K562 (cell line): ENCODE results near the gene RDH13. TPM values are rescaled to one million over a fixed set of nuclear protein-coding genes. Genes with fewer than 3 reads are reported as not detected.

Experiments
- ATAC-seq: fragments of 200-7000 bp; cut with Tn5 transposase; 3 replicates; pipeline ENCODE4 v1.9.1; 2020; ENCODE audit warnings: moderate library complexity
- BruUV-seq: library from RNA; stranded (reverse); fragments of 400-500 nt; replicated peaks from 2 replicates; lab custom pipeline; 2021; lab: Mats Ljungman, UMichigan
- CTCF ChIA-PET: fragments of 300-600 bp; formaldehyde crosslinking; extraction: SDS; loops from one replicate; lab custom pipeline; 2021; ENCODE audit warnings: low intra/inter-chr PET ratio; lab: Yijun Ruan, JAX
- POLR2A ChIA-PET: fragments of 300-600, 350-650 bp; sonication (Branson Sonifier 250); formaldehyde crosslinking; extraction: SDS; loops from one replicate; lab custom pipeline; 2021; ENCODE audit warnings: antibody characterized with exemption, inconsistent platforms; lab: Yijun Ruan, JAX
- DNase-seq, 4 experiments: peaks; one replicate each; pipeline versions ENCODE4 v3.0.0 to v3.0.0-alpha.2; 2011 to 2018; ENCODE audit warnings: low spot score in 3 of 4, mixed read lengths in 3 of 4; ENCODE audit errors: extremely low read depth in 1 of 4
- FAIRE-seq: peaks from 2 replicates; lab custom pipeline; 2011; peaks lifted over from hg19 to GRCh38; lab: Jason Lieb, UNC
- H2AFZ ChIP-seq: 2 replicates; pipeline ENCODE4 v1.6.0; 2011; ENCODE audit warnings: low read depth, low read length, control low read depth, inconsistent platforms
- H3K27ac ChIP-seq: fragments of 200-600 bp; 3 replicates; pipeline ENCODE4 v1.8.0; 2011; ENCODE audit warnings: low read depth, mild to moderate bottlenecking, control low read depth, inconsistent platforms, low read length, moderate library complexity, mixed read lengths; ENCODE audit errors: extremely low read depth
- H3K27me3 ChIP-seq, 2 experiments: fragments of 300-600 bp in 1 of 2; 2 replicates in 1 of 2; 3 replicates in 1 of 2; pipeline versions ENCODE4 v1.6.0 to v1.8.0; 2011; ENCODE audit warnings: inconsistent platforms in 2 of 2, low read length in 2 of 2, mild to moderate bottlenecking in 1 of 2, mixed read lengths in 1 of 2, moderate library complexity in 1 of 2; ENCODE audit not compliant: control insufficient read depth in 2 of 2, insufficient read depth in 2 of 2
- H3K36me3 ChIP-seq: fragments of 300-600 bp; 3 replicates; pipeline ENCODE4 v1.8.0; 2011; ENCODE audit warnings: mild to moderate bottlenecking, low read length, inconsistent platforms; ENCODE audit not compliant: control insufficient read depth, insufficient read depth
- H3K4me1 ChIP-seq, 2 experiments: fragments of 200-600 bp in 1 of 2; replicated peaks in 1 of 2; 2 replicates in 1 of 2; 3 replicates in 1 of 2; pipeline versions ENCODE4 v1.5.1 to v1.8.0; 2011; ENCODE audit warnings: inconsistent platforms in 2 of 2, low read length in 2 of 2, mild to moderate bottlenecking in 1 of 2, mixed read lengths in 1 of 2, moderate library complexity in 1 of 2; ENCODE audit not compliant: control insufficient read depth in 2 of 2, insufficient read depth in 2 of 2
- H3K4me2 ChIP-seq: 2 replicates; pipeline ENCODE4 v1.6.1; 2011; ENCODE audit warnings: low read length, control low read depth, inconsistent platforms, mixed read lengths; ENCODE audit not compliant: insufficient read depth
- H3K4me3 ChIP-seq: fragments of 200-600 bp; sonication (generic), shearing (Covaris generic); 2 replicates; pipeline ENCODE4 v1.5.1; 2016; ENCODE audit warnings: control low read depth, inconsistent platforms
- H3K79me2 ChIP-seq: fragments of 200-600 bp; 3 replicates; pipeline ENCODE4 v1.8.0; 2011; ENCODE audit warnings: low read length, inconsistent platforms; ENCODE audit not compliant: control insufficient read depth, insufficient read depth
- H3K9ac ChIP-seq, 2 experiments: 2 replicates each; pipeline versions ENCODE4 v1.6.0 to v1.6.1; 2011; ENCODE audit warnings: low read depth in 2 of 2, low read length in 2 of 2, control low read depth in 1 of 2, inconsistent platforms in 1 of 2, mild to moderate bottlenecking in 1 of 2, mixed read lengths in 1 of 2; ENCODE audit not compliant: insufficient read depth in 1 of 2
- H3K9me1 ChIP-seq: one replicate; pipeline ENCODE4 v1.6.0; 2011; ENCODE audit warnings: inconsistent platforms, mild to moderate bottlenecking, low read length, moderate library complexity; ENCODE audit not compliant: control insufficient read depth, insufficient read depth
- H3K9me3 ChIP-seq: replicated peaks from 2 replicates; pipeline ENCODE4 v1.5.1; 2011; ENCODE audit warnings: low read depth, low read length, inconsistent platforms; ENCODE audit not compliant: control insufficient read depth, insufficient read depth
- H4K20me1 ChIP-seq: replicated peaks from 2 replicates; pipeline ENCODE4 v1.6.1; 2011; ENCODE audit warnings: low read length, inconsistent platforms, mixed read lengths; ENCODE audit not compliant: control insufficient read depth, insufficient read depth
- HEY1 ChIP-seq: fragments of 250-450 bp; sonication (Bioruptor Pico); IDR thresholded peaks from 2 replicates; pipeline ENCODE4 v1.5.0; 2020; ENCODE audit warnings: mild to moderate bottlenecking, moderate library complexity, borderline replicate concordance
- WGBS: fragments of 100-300 bp; shearing (Covaris generic); methylation state at CpG from one replicate; pipeline ENCODE4 v1.1.6; 2016; ENCODE audit warnings: low coverage, mixed read lengths; ENCODE audit not compliant: insufficient coverage; ENCODE audit errors: missing lambda C conversion rate; 5-methylcytosine and 5-hydroxymethylcytosine counted together
- in situ Hi-C: fragments of 300-500 bp; cut with MboI; formaldehyde crosslinking; loops from 4 replicates; pipeline ENCODE4 v1.15.0; 2018; ENCODE audit warnings: inconsistent platforms, mixed read lengths
- intact Hi-C: fragments of 100-400 bp; cut with micrococcal nuclease; formaldehyde crosslinking; loops from 2 replicates; pipeline ENCODE4 v1.14.2; 2022
- polyA plus RNA-seq, 8 experiments: library from polyadenylated mRNA; depleted of rRNA in 4 of 8; stranded (reverse) in 5 of 8; unstranded in 3 of 8; fragments of >200 nt; fragmentation: Nextera tagmentation in 2 of 8; fragmentation: Illumina TruSeq in 1 of 8; extraction: Ambion mirVana in 2 of 8; extraction: Trizol in 1 of 8; gene quantifications; 2 replicates each; pipeline versions ENCODE4 v1.2.1 to v1.2.3, GENCODE V29; 2011 to 2014; ENCODE audit warnings: inconsistent platforms in 1 of 8, missing spikeins in 1 of 8
- total RNA-seq, 7 experiments: library from RNA; depleted of rRNA in 6 of 7; stranded (reverse); fragments of >200 nt in 6 of 7; fragmentation: Illumina TruSeq in 2 of 7; extraction: Trizol in 2 of 7; gene quantifications; 2 replicates each; pipeline versions ENCODE4 v1.2.1 to v1.2.3, GENCODE V29; 2011 to 2021; ENCODE audit warnings: low replicate concordance in 1 of 7
- TF ChIP-seq, protein P1 (sequence below): sonication (generic); formaldehyde crosslinking; IDR thresholded peaks from 2 replicates; pipeline ENCODE4 v1.8.0; 2022; ENCODE audit warnings: mild to moderate bottlenecking, missing genetic modification reagents
- TF ChIP-seq, protein P2 (sequence below), 2 experiments: fragments of 450-650 bp in 1 of 2; IDR thresholded peaks; 2 replicates each; pipeline ENCODE4 v1.6.1; 2011 to 2017; ENCODE audit warnings: low read depth in 2 of 2, antibody characterized with exemption in 1 of 2, borderline replicate concordance in 1 of 2, low read length in 1 of 2, mild to moderate bottlenecking in 1 of 2, mixed read lengths in 1 of 2; ENCODE audit not compliant: control insufficient read depth in 1 of 2

Gene RDH13
- total and polyA plus RNA-seq, 9 of the 15 experiments (the other 6 are each of a cell fraction or from before 2014, with no cell fraction given), result 7.5 to 70.3 (median 39.5) TPM

- H3K9ac ChIP-seq, result peak overlapping the region in 1 of 2 experiments; percentile 3; a peak in 1 of 4 replicates
- H3K9me3 ChIP-seq, result no peaks in the 10 kb centered on the region
- peaks cover 7% of the 10 kb centered on the region; the same call in 2 of the 3 replicates for H3K79me2 ChIP-seq
- no peak overlapping the region for H2AFZ ChIP-seq
- H3K36me3 ChIP-seq, result peaks cover 7% of the 10 kb centered on the region; the same call in 1 of the 3 replicates
- no peaks in the 10 kb centered on the region for H4K20me1 ChIP-seq
- TF ChIP-seq, protein P1, sequence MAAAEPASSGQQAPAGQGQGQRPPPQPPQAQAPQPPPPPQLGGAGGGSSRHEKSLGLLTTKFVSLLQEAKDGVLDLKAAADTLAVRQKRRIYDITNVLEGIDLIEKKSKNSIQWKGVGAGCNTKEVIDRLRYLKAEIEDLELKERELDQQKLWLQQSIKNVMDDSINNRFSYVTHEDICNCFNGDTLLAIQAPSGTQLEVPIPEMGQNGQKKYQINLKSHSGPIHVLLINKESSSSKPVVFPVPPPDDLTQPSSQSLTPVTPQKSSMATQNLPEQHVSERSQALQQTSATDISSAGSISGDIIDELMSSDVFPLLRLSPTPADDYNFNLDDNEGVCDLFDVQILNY, result 0 out of 2 replicates have a peak, but pooled peaks have one; percentile 1
- no peak for TF ChIP-seq HEY1 (CRISPR knock-in tag)
- TF ChIP-seq, protein P2, sequence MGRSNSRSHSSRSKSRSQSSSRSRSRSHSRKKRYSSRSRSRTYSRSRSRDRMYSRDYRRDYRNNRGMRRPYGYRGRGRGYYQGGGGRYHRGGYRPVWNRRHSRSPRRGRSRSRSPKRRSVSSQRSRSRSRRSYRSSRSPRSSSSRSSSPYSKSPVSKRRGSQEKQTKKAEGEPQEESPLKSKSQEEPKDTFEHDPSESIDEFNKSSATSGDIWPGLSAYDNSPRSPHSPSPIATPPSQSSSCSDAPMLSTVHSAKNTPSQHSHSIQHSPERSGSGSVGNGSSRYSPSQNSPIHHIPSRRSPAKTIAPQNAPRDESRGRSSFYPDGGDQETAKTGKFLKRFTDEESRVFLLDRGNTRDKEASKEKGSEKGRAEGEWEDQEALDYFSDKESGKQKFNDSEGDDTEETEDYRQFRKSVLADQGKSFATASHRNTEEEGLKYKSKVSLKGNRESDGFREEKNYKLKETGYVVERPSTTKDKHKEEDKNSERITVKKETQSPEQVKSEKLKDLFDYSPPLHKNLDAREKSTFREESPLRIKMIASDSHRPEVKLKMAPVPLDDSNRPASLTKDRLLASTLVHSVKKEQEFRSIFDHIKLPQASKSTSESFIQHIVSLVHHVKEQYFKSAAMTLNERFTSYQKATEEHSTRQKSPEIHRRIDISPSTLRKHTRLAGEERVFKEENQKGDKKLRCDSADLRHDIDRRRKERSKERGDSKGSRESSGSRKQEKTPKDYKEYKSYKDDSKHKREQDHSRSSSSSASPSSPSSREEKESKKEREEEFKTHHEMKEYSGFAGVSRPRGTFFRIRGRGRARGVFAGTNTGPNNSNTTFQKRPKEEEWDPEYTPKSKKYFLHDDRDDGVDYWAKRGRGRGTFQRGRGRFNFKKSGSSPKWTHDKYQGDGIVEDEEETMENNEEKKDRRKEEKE (IDR thresholded peaks at IDR 0.05; ENCODE audit: borderline replicate concordance in 1 of 2, control insufficient read depth in 1 of 2, low read depth in 2 of 2, low read length in 1 of 2), result no peak
- no peak for DNase-seq
- peaks cover 0 to 51% of the 10 kb centered on the region in 2 experiments; a peak in 3 of 5 replicates for H3K4me1 ChIP-seq
- WGBS, result 63% methylated on average over 4 of the region's 5 CpGs
- no peak overlapping the region for H3K4me2 ChIP-seq
- no peak overlapping the region for H3K4me3 ChIP-seq
- no peak for ATAC-seq
- no peaks in the 10 kb centered on the region for H3K27me3 ChIP-seq
- intact Hi-C loops (no loop called here), in situ Hi-C loops (no loop called here)
- BruUV-seq, result no TSS peak
- ChIA-PET CTCF (no interaction called here), POLR2A (interaction anchor here (2.4 kb wide), 1 partner anchor 9 kb away, joined by 32 read pairs; no protein-coding TSS in a partner anchor)
- H3K9me1 ChIP-seq, result no peaks in the 10 kb centered on the region
- no peak overlapping the region for H3K27ac ChIP-seq
- FAIRE-seq, result peak; percentile 48
These were observed 16.0 kb upstream of the RDH13 start for GRCh38 chr19:55078996-55079395.
